GM23338 (cell line): ENCODE results near the gene PASK. TPM values are rescaled to one million over a fixed set of nuclear protein-coding genes. Genes with fewer than 3 reads are reported as not detected.

Experiments used
- ATAC-seq: fragments of 200-7000 bp; cut with Tn5 transposase; 3 replicates; pipeline ENCODE4 v1.9.1; 2020
- DNase-seq: peaks from one replicate; pipeline ENCODE4 v3.0.0-alpha.2; 2015; ENCODE audit warnings: low spot score
- H2AFZ ChIP-seq: fragments of 200-600 bp; sonication (generic); 2 replicates; pipeline ENCODE4 v1.8.0; 2016; ENCODE audit warnings: antibody characterized with exemption, mild to moderate bottlenecking, moderate library complexity
- H3F3A ChIP-seq: fragments of 200-600 bp; sonication (generic); replicated peaks from 2 replicates; pipeline ENCODE4 v1.8.0; 2017; ENCODE audit warnings: antibody characterized with exemption, mixed run types, low read depth
- H3K27ac ChIP-seq: fragments of 200-600 bp; sonication (generic); 2 replicates; pipeline ENCODE4 v1.6.1; 2016; ENCODE audit warnings: low read depth
- H3K27me3 ChIP-seq: fragments of 200-600 bp; sonication (generic); 2 replicates; pipeline ENCODE4 v1.8.0; 2016; ENCODE audit warnings: mild to moderate bottlenecking, mixed run types, moderate library complexity; ENCODE audit not compliant: insufficient read depth
- H3K36me3 ChIP-seq: fragments of 200-600 bp; sonication (generic); 2 replicates; pipeline ENCODE4 v1.8.0; 2016; ENCODE audit warnings: mild to moderate bottlenecking; ENCODE audit not compliant: insufficient read depth
- H3K4me1 ChIP-seq: fragments of 200-600 bp; sonication (generic); 2 replicates; pipeline ENCODE4 v1.8.0; 2016; ENCODE audit warnings: mild to moderate bottlenecking, moderate library complexity; ENCODE audit not compliant: insufficient read depth
- H3K4me2 ChIP-seq: fragments of 200-600 bp; sonication (generic); 2 replicates; pipeline ENCODE4 v1.7.1; 2017; ENCODE audit warnings: mixed run types
- H3K4me3 ChIP-seq: fragments of 200-600 bp; sonication (generic); 2 replicates; pipeline ENCODE4 v1.6.1; 2016; ENCODE audit warnings: mixed run types
- H3K79me2 ChIP-seq: fragments of 200-600 bp; sonication (generic); replicated peaks from 2 replicates; pipeline ENCODE4 v1.8.0; 2017; ENCODE audit warnings: mild to moderate bottlenecking; ENCODE audit not compliant: insufficient read depth
- H3K9me2 ChIP-seq: fragments of 200-600 bp; sonication (generic); 2 replicates; pipeline ENCODE4 v1.8.0; 2017; ENCODE audit not compliant: insufficient read depth
- H4K20me1 ChIP-seq: fragments of 200-600 bp; sonication (generic); replicated peaks from 2 replicates; pipeline ENCODE4 v1.8.0; 2017; ENCODE audit warnings: mild to moderate bottlenecking; ENCODE audit not compliant: insufficient read depth
- H3K27ac Mint-ChIP-seq: 2 replicates; pipeline ENCODE4 v1.8.0; 2020; ENCODE audit warnings: inconsistent platforms, mild to moderate bottlenecking, moderate library complexity, mixed read lengths
- H3K27me3 Mint-ChIP-seq: 3 replicates; pipeline ENCODE4 v1.8.0; 2022; ENCODE audit warnings: low read depth, mild to moderate bottlenecking, moderate library complexity, mixed read lengths, inconsistent platforms; ENCODE audit not compliant: insufficient read depth, poor library complexity
- H3K36me3 Mint-ChIP-seq: 3 replicates; pipeline ENCODE4 v1.8.0; 2021; ENCODE audit warnings: low read depth, mild to moderate bottlenecking, inconsistent platforms, moderate library complexity, mixed read lengths
- H3K4me1 Mint-ChIP-seq: 3 replicates; pipeline ENCODE4 v1.8.0; 2020; ENCODE audit warnings: mild to moderate bottlenecking, inconsistent platforms, mixed read lengths
- H3K4me3 Mint-ChIP-seq: 3 replicates; pipeline ENCODE4 v1.8.0; 2021; ENCODE audit warnings: moderate library complexity, mild to moderate bottlenecking, inconsistent platforms, mixed read lengths
- H3K9me3 Mint-ChIP-seq: 3 replicates; pipeline ENCODE4 v1.8.0; 2020; ENCODE audit warnings: moderate library complexity, mild to moderate bottlenecking, inconsistent platforms, mixed read lengths
- CREB1 ChIP-seq: fragments of 250-450 bp; sonication (Bioruptor Pico); IDR thresholded peaks from 2 replicates; pipeline ENCODE4 v1.5.0; 2020; ENCODE audit warnings: low read depth, mild to moderate bottlenecking, moderate library complexity
- EZH2 ChIP-seq: fragments of 200-600 bp; sonication (generic); IDR thresholded peaks from one replicate; pipeline ENCODE4 v1.8.0; 2017; ENCODE audit warnings: antibody characterized with exemption, mild to moderate bottlenecking, low read depth; ENCODE audit not compliant: unreplicated experiment
- EZH2phosphoT487 ChIP-seq: fragments of 200-600 bp; sonication (generic); IDR thresholded peaks from one replicate; pipeline ENCODE4 v1.8.1; 2018; ENCODE audit warnings: antibody characterized with exemption; ENCODE audit not compliant: unreplicated experiment
- JUNB ChIP-seq: IDR thresholded peaks from one replicate; pipeline ENCODE4 v1.6.1; 2016; ENCODE audit warnings: antibody characterized with exemption; ENCODE audit not compliant: unreplicated experiment
- NANOG ChIP-seq: IDR thresholded peaks from 2 replicates; pipeline ENCODE4 v1.6.1; 2016; ENCODE audit warnings: antibody characterized with exemption, borderline replicate concordance
- STAT1 ChIP-seq: IDR thresholded peaks from one replicate; pipeline ENCODE4 v1.6.1; 2016; ENCODE audit warnings: antibody characterized with exemption; ENCODE audit not compliant: unreplicated experiment
- ZNF114 ChIP-seq: fragments of 250-450 bp; sonication (Bioruptor Pico); IDR thresholded peaks from 2 replicates; pipeline ENCODE4 v1.5.0; 2020; ENCODE audit warnings: mild to moderate bottlenecking, moderate library complexity
- ZNF462 ChIP-seq: fragments of 250-450 bp; sonication (Bioruptor Pico); IDR thresholded peaks from 2 replicates; pipeline ENCODE4 v1.5.0; 2020; ENCODE audit warnings: mild to moderate bottlenecking, moderate library complexity
- polyA plus RNA-seq: library from polyadenylated mRNA; unstranded; fragments of >200 nt; fragmentation: Nextera tagmentation; extraction: Ambion mirVana; gene quantifications from 2 replicates; pipeline ENCODE4 v1.2.1, GENCODE V29; 2016
- total RNA-seq: library from RNA; depleted of rRNA; stranded (reverse); fragments of >200 nt; shearing (Covaris generic); gene quantifications from 2 replicates; pipeline ENCODE4 v1.2.3, GENCODE V29; 2014
- TF ChIP-seq, protein P1 (sequence below), 2 experiments: fragments of 200-600 bp in 1 of 2; sonication (generic) in 1 of 2; conservative IDR thresholded peaks; 2 replicates each; pipeline versions ENCODE4 v1.5.1 to v1.6.1; 2016 to 2017; ENCODE audit warnings: antibody characterized with exemption in 2 of 2, low read depth in 2 of 2, mild to moderate bottlenecking in 2 of 2, moderate library complexity in 1 of 2
- TF ChIP-seq, protein P2 (sequence below): IDR thresholded peaks from one replicate; pipeline ENCODE4 v1.6.1; 2018; ENCODE audit warnings: antibody characterized with exemption; ENCODE audit not compliant: unreplicated experiment

Gene PASK
- total and polyA plus RNA-seq, 2 experiments from 2014 or later = 12.5 to 38.4 TPM

GRCh38 chr2:241146286-241146685 is 3.0 kb downstream of the PASK start:
- DNase-seq (no peak), ATAC-seq (no peak)
- H3K27me3 Mint-ChIP-seq = peaks cover 14% of the 10 kb centered on the region
- Histone ChIP-seq H3K36me3 (no peaks in the 10 kb centered on the region), H3K4me1 (peaks cover 14% of the 10 kb centered on the region), H3K27me3 (no peaks in the 10 kb centered on the region), H3K27ac (no peak overlapping the region), H4K20me1 (peaks cover 15% of the 10 kb centered on the region), H3K4me3 (no peak overlapping the region), H3K4me2 (no peak overlapping the region), H3F3A (0 out of 2 replicates have a peak, but pooled peaks cover 6% of the 10 kb centered on the region), H2AFZ (no peak overlapping the region), H3K9me2 (no peaks in the 10 kb centered on the region), H3K79me2 (peaks cover 68% of the 10 kb centered on the region)
- no peak overlapping the region for H3K27ac Mint-ChIP-seq
- H3K4me3 Mint-ChIP-seq = no peak overlapping the region
- peaks cover 11% of the 10 kb centered on the region; the same call in 2 of the 3 replicates for H3K36me3 Mint-ChIP-seq
- peaks cover 16% of the 10 kb centered on the region for H3K4me1 Mint-ChIP-seq
- TF ChIP-seq JUNB (no peak), EZH2 (no peak), ZNF114 (CRISPR knock-in tag) (no peak), CREB1 (no peak), ZNF462 (CRISPR knock-in tag) (no peak), EZH2phosphoT487 (no peak), NANOG (no peak), STAT1 (no peak)
- TF ChIP-seq, protein P1, sequence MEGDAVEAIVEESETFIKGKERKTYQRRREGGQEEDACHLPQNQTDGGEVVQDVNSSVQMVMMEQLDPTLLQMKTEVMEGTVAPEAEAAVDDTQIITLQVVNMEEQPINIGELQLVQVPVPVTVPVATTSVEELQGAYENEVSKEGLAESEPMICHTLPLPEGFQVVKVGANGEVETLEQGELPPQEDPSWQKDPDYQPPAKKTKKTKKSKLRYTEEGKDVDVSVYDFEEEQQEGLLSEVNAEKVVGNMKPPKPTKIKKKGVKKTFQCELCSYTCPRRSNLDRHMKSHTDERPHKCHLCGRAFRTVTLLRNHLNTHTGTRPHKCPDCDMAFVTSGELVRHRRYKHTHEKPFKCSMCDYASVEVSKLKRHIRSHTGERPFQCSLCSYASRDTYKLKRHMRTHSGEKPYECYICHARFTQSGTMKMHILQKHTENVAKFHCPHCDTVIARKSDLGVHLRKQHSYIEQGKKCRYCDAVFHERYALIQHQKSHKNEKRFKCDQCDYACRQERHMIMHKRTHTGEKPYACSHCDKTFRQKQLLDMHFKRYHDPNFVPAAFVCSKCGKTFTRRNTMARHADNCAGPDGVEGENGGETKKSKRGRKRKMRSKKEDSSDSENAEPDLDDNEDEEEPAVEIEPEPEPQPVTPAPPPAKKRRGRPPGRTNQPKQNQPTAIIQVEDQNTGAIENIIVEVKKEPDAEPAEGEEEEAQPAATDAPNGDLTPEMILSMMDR (conservative IDR thresholded peaks at IDR 0.05; ENCODE audit: low read depth in 2 of 2) = no peak
- TF ChIP-seq, protein P2, sequence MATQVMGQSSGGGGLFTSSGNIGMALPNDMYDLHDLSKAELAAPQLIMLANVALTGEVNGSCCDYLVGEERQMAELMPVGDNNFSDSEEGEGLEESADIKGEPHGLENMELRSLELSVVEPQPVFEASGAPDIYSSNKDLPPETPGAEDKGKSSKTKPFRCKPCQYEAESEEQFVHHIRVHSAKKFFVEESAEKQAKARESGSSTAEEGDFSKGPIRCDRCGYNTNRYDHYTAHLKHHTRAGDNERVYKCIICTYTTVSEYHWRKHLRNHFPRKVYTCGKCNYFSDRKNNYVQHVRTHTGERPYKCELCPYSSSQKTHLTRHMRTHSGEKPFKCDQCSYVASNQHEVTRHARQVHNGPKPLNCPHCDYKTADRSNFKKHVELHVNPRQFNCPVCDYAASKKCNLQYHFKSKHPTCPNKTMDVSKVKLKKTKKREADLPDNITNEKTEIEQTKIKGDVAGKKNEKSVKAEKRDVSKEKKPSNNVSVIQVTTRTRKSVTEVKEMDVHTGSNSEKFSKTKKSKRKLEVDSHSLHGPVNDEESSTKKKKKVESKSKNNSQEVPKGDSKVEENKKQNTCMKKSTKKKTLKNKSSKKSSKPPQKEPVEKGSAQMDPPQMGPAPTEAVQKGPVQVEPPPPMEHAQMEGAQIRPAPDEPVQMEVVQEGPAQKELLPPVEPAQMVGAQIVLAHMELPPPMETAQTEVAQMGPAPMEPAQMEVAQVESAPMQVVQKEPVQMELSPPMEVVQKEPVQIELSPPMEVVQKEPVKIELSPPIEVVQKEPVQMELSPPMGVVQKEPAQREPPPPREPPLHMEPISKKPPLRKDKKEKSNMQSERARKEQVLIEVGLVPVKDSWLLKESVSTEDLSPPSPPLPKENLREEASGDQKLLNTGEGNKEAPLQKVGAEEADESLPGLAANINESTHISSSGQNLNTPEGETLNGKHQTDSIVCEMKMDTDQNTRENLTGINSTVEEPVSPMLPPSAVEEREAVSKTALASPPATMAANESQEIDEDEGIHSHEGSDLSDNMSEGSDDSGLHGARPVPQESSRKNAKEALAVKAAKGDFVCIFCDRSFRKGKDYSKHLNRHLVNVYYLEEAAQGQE = no peak
- H3K9me3 Mint-ChIP-seq = no peaks in the 10 kb centered on the region; the same call in 2 of the 3 replicates
